Activated B cell treated with CpG ODN at 0.5 μM for 24 hours (primary cell): ENCODE data around the gene AFF3. TPM values are rescaled to one million over a fixed set of nuclear protein-coding genes. Genes with fewer than 3 reads are reported as not detected.

Experiments used
- ATAC-seq: fragments of 200-7000 bp; cut with Tn5 transposase; one replicate; pipeline ENCODE4 v1.10.0; 2021; ENCODE audit warnings: low read depth, mild to moderate bottlenecking, moderate library complexity
- CTCF ChIA-PET: fragments of 350-600 bp; sonication (Branson Sonifier 250); formaldehyde crosslinking; loops from one replicate; lab custom pipeline; 2021; ENCODE audit warnings: antibody characterized with exemption; lab: Charles Lee
- POLR2A ChIA-PET: fragments of 350-600 bp; sonication (Branson Sonifier 250); formaldehyde crosslinking; loops from one replicate; lab custom pipeline; 2021; ENCODE audit warnings: antibody characterized with exemption; lab: Charles Lee
- DNase-seq: peaks from one replicate; pipeline ENCODE4 v3.0.0; 2022
- H3K27ac Mint-ChIP-seq: one replicate; pipeline ENCODE4 v1.8.0; 2020; ENCODE audit warnings: mixed read lengths
- H3K27me3 Mint-ChIP-seq: one replicate; pipeline ENCODE4 v1.8.0; 2021; ENCODE audit warnings: mixed read lengths
- H3K36me3 Mint-ChIP-seq: one replicate; pipeline ENCODE4 v1.8.0; 2021; ENCODE audit warnings: low read depth, mixed read lengths
- H3K4me1 Mint-ChIP-seq: one replicate; pipeline ENCODE4 v1.8.0; 2021; ENCODE audit warnings: mixed read lengths
- H3K4me3 Mint-ChIP-seq: one replicate; pipeline ENCODE4 v1.8.0; 2020; ENCODE audit warnings: mild to moderate bottlenecking, mixed read lengths
- H3K9me3 Mint-ChIP-seq: one replicate; pipeline ENCODE4 v1.8.0; 2020; ENCODE audit warnings: mixed read lengths
- intact Hi-C: fragments of 100-400 bp; cut with micrococcal nuclease; formaldehyde crosslinking; loops from one replicate; pipeline ENCODE4 v1.15.1; 2024
- total RNA-seq: library from RNA; stranded (reverse); gene quantifications from 2 replicates; pipeline ENCODE4 v1.2.3, GENCODE V29; 2022
- TF ChIP-seq, protein P1 (sequence below): fragments of 200-600 bp; IDR thresholded peaks from one replicate; pipeline ENCODE4 v1.8.0; 2022; ENCODE audit warnings: antibody characterized with exemption, mild to moderate bottlenecking

AFF3 gene
- total RNA-seq, 1 donor from 2014 or later: 271 TPM

- DNase-seq: no peak
- no peak overlapping the region for H3K4me3 Mint-ChIP-seq
- peaks cover 91% of the 10 kb centered on the region for H3K36me3 Mint-ChIP-seq
- no peaks in the 10 kb centered on the region for H3K9me3 Mint-ChIP-seq
- CTCF ChIA-PET: no interaction called here
- peaks cover 77% of the 10 kb centered on the region for H3K4me1 Mint-ChIP-seq
- TF ChIP-seq, protein P1, sequence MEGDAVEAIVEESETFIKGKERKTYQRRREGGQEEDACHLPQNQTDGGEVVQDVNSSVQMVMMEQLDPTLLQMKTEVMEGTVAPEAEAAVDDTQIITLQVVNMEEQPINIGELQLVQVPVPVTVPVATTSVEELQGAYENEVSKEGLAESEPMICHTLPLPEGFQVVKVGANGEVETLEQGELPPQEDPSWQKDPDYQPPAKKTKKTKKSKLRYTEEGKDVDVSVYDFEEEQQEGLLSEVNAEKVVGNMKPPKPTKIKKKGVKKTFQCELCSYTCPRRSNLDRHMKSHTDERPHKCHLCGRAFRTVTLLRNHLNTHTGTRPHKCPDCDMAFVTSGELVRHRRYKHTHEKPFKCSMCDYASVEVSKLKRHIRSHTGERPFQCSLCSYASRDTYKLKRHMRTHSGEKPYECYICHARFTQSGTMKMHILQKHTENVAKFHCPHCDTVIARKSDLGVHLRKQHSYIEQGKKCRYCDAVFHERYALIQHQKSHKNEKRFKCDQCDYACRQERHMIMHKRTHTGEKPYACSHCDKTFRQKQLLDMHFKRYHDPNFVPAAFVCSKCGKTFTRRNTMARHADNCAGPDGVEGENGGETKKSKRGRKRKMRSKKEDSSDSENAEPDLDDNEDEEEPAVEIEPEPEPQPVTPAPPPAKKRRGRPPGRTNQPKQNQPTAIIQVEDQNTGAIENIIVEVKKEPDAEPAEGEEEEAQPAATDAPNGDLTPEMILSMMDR: no peak
- intact Hi-C loops: no loop called here
- H3K27ac Mint-ChIP-seq: peak overlapping the region; percentile 30
- no peaks in the 10 kb centered on the region for H3K27me3 Mint-ChIP-seq
- POLR2A ChIA-PET: no interaction called here
- no peak for ATAC-seq
Observed at GRCh38 chr2:100125626-100126025, 16.8 kb downstream of the AFF3 start.

- DNase-seq (no peak), ATAC-seq (no peak)
- no peak overlapping the region for H3K4me3 Mint-ChIP-seq
- ChIA-PET CTCF (interaction anchor here (0.5 kb wide), 1 partner anchor 120 kb away, joined by 5 read pairs; no protein-coding TSS in a partner anchor), POLR2A (no interaction called here)
- H3K27ac Mint-ChIP-seq: peak overlapping the region; percentile 37
- peaks cover 94% of the 10 kb centered on the region for H3K36me3 Mint-ChIP-seq
- H3K27me3 Mint-ChIP-seq: no peaks in the 10 kb centered on the region
- intact Hi-C loops: no loop called here
- TF ChIP-seq, protein P1: no peak
- no peaks in the 10 kb centered on the region for H3K9me3 Mint-ChIP-seq
- H3K4me1 Mint-ChIP-seq: peaks cover 71% of the 10 kb centered on the region
Observed at GRCh38 chr2:100124761-100125160, 17.6 kb downstream of the AFF3 start.

- H3K36me3 Mint-ChIP-seq: peaks cover 96% of the 10 kb centered on the region
- peaks cover 71% of the 10 kb centered on the region for H3K4me1 Mint-ChIP-seq
- ChIA-PET POLR2A (interaction anchor here (0.6 to 1.5 kb wide), 3 partner anchors 11 to 15 kb away, joined by 3 to 5 read pairs (median 4); no protein-coding TSS in a partner anchor), CTCF (no interaction called here)
- intact Hi-C loops: no loop called here
- no peak overlapping the region for H3K4me3 Mint-ChIP-seq
- H3K27me3 Mint-ChIP-seq: no peaks in the 10 kb centered on the region
- TF ChIP-seq, protein P1: no peak
- DNase-seq (no peak), ATAC-seq (no peak)
- H3K9me3 Mint-ChIP-seq: peaks cover 6% of the 10 kb centered on the region
- peak overlapping the region; percentile 65 for H3K27ac Mint-ChIP-seq
Observed at GRCh38 chr2:100121124-100121718, 21.2 kb downstream of the AFF3 start.

- ChIA-PET CTCF (no interaction called here), POLR2A (interaction anchor here (0.7 to 1.4 kb wide), 4 partner anchors 9 to 965 kb away, joined by 3 to 4 read pairs (median 3); partner anchors contain the start of genes LIPT1 and TSGA10)
- DNase-seq (no peak), ATAC-seq (no peak)
- intact Hi-C loops: loop anchor here (10.0 kb wide), 1 partner anchor 276 kb away; no protein-coding TSS in a partner anchor
- Mint-ChIP-seq H3K9me3 (peaks cover 6% of the 10 kb centered on the region), H3K36me3 (peaks cover 88% of the 10 kb centered on the region), H3K4me3 (no peak overlapping the region), H3K27ac (peak overlapping the region; percentile 35), H3K27me3 (no peaks in the 10 kb centered on the region), H3K4me1 (peaks cover 66% of the 10 kb centered on the region)
- TF ChIP-seq, protein P1: no peak
Observed at GRCh38 chr2:100119235-100119634, 23.2 kb downstream of the AFF3 start.

DNA sequence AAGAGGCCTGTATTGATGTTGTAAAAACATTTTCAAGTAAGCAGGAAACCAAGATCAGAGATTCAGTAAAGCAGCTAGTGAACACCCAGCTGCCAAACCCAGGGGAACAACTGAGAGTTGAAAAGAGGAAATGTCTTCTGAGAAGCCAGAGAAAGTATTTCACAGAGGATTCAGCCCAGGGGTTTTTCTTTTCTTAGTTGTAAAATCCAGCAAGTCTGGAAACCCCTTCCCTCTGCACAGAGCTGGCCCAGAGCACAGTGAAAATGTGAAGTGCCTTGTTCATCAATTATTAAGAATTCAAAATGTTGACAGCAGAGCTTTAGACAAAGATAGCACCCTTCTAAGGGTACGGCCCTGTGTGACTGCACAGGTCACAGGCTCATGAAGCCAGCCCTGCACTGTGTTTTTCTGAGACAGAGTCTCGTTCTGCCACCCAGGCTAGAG lies 28.4 kb downstream of the AFF3 start:
- DNase-seq (peak; percentile 26), ATAC-seq (peak; percentile 72)
- peaks cover 71% of the 10 kb centered on the region for H3K36me3 Mint-ChIP-seq
- peaks cover 6% of the 10 kb centered on the region for H3K9me3 Mint-ChIP-seq
- peaks cover 82% of the 10 kb centered on the region for H3K4me1 Mint-ChIP-seq
- CTCF ChIA-PET: interaction anchor here (0.7 to 4.1 kb wide), 7 partner anchors 20 to 132 kb away, joined by 3 to 21 read pairs (median 5); partner anchors contain the start of gene AFF3
- H3K27me3 Mint-ChIP-seq: no peaks in the 10 kb centered on the region
- peak overlapping the region; percentile 71 for H3K4me3 Mint-ChIP-seq
- POLR2A ChIA-PET: interaction anchor here (0.6 to 10.9 kb wide), 11 partner anchors 9 to 312 kb away, joined by 3 to 149 read pairs (median 10); partner anchors contain the start of gene AFF3
- TF ChIP-seq, protein P1: no peak
- peak overlapping the region; percentile 88 for H3K27ac Mint-ChIP-seq
- intact Hi-C loops: loop anchor here (1.0 to 10.0 kb wide), 7 partner anchors 9 to 281 kb away; partner anchors contain the start of gene AFF3
